Kidney (tissue), 14 donors: ENCODE results near the gene AKAP6. TPM values are rescaled to one million over a fixed set of nuclear protein-coding genes. Genes with fewer than 3 reads are reported as not detected.
A peak's percentile ranks its signal among the peaks of the same experiment; 100 is the strongest.

Experiments
- DNase-seq, 5 donors: peaks; one replicate each; pipeline ENCODE4 v3.0.0-alpha.2; 2013 to 2020
- FAIRE-seq: peaks from 2 replicates; lab custom pipeline; 2012; peaks lifted over from hg19 to GRCh38; lab: Jason Lieb, UNC
- H3K27ac ChIP-seq, 2 donors: one replicate each; pipeline ENCODE4 v1.7.0; 2013; ENCODE audit warnings: low read depth in 2 of 2, low read length in 2 of 2, inconsistent platforms in 1 of 2
- H3K27me3 ChIP-seq: one replicate; pipeline ENCODE4 v1.7.1; 2013; ENCODE audit warnings: low read length, inconsistent platforms; ENCODE audit not compliant: control insufficient read depth, insufficient read depth
- H3K36me3 ChIP-seq, 3 donors: one replicate each; pipeline versions ENCODE4 v1.7.0 to v1.7.1; 2013; ENCODE audit warnings: low read length in 3 of 3, control low read depth in 1 of 3, inconsistent platforms in 1 of 3; ENCODE audit not compliant: insufficient read depth in 3 of 3, control insufficient read depth in 2 of 3
- H3K4me1 ChIP-seq, 3 donors: one replicate each; pipeline versions ENCODE4 v1.7.0 to v1.7.1; 2013; ENCODE audit warnings: low read length in 3 of 3, inconsistent platforms in 1 of 3, low read depth in 1 of 3; ENCODE audit not compliant: control insufficient read depth in 2 of 3, insufficient read depth in 2 of 3
- H3K4me3 ChIP-seq, 3 donors: one replicate each; pipeline versions ENCODE4 v1.7.0 to v1.8.1; 2013; ENCODE audit warnings: low read length in 3 of 3, control low read depth in 1 of 3, inconsistent platforms in 1 of 3
- H3K9ac ChIP-seq, 3 donors: one replicate each; pipeline versions ENCODE4 v1.7.0 to v1.7.1; 2013; ENCODE audit warnings: low read length in 3 of 3, control low read depth in 1 of 3, inconsistent platforms in 1 of 3
- H3K9me3 ChIP-seq, 3 donors: one replicate each; pipeline versions ENCODE4 v1.7.0 to v1.7.1; 2013; ENCODE audit warnings: low read length in 3 of 3, control low read depth in 1 of 3, inconsistent platforms in 1 of 3; ENCODE audit not compliant: control insufficient read depth in 2 of 3, insufficient read depth in 1 of 3
- CTCF ChIP-seq: IDR thresholded peaks from 3 replicates; pipeline ENCODE4 v1.5.1; 2012; ENCODE audit warnings: mild to moderate bottlenecking, moderate library complexity, borderline replicate concordance; ENCODE audit not compliant: insufficient read depth; ENCODE audit errors: extremely low read depth
- intact Hi-C: fragments of 100-400 bp; cut with DNase I; formaldehyde crosslinking; loops from one replicate; pipeline ENCODE4 v1.11.1; 2022
- polyA plus RNA-seq: library from polyadenylated mRNA; stranded (reverse); fragments of 350-450 nt; fragmentation: Illumina TruSeq; extraction: RNeasy Lipid Tissue Mini Kit (QIAGEN cat#74804); gene quantifications from one replicate; pipeline ENCODE4 v1.2.3, GENCODE V29; 2014; ENCODE audit warnings: low read depth, low replicate concordance; ENCODE audit not compliant: insufficient read depth
- total RNA-seq: library from RNA; stranded (reverse); fragmentation: NEBNext Ultra II Directional; extraction: Animal tissue kit (Norgen Biotek cat#: 25700); gene quantifications from one replicate; pipeline ENCODE4 v1.2.1, GENCODE V29; 2021
- donor health status: control.
- donor health status: control.
- donor health status: control.
- donor health status: control.
- donor health status: control.
- donor health status: DM: yes; HTN: yes; CAD: no.
- donor health status: Normal renal cell carcinoma (clear cell type).

The AKAP6 gene
- total and polyA plus RNA-seq, 2 donors from 2014 or later: 0.92 to 10.5 TPM

- no peaks in the 10 kb centered on the region for H3K36me3 ChIP-seq
- no peaks in the 10 kb centered on the region for H3K9me3 ChIP-seq
- FAIRE-seq: no peak
- no peaks in the 10 kb centered on the region for H3K27me3 ChIP-seq
- DNase-seq: peak in 3 of 5 donors; percentile 18 to 71 (median 60)
- H3K4me1 ChIP-seq: peaks cover 0 to 2% (median 0%) of the 10 kb centered on the region in 3 donors
- intact Hi-C loops: no loop called here
- TF ChIP-seq CTCF: no peak
- H3K4me3 ChIP-seq: no peak overlapping the region
- no peak overlapping the region for H3K9ac ChIP-seq
- H3K27ac ChIP-seq: no peak overlapping the region
These were observed 78.9 kb downstream of the AKAP6 start for GRCh38 chr14:32408018-32408417.

GRCh38 chr14:32412103-32412502 lies 83.0 kb downstream of the AKAP6 start:
- FAIRE-seq (no peak), DNase-seq (no peak)
- H3K4me3 ChIP-seq: no peak overlapping the region

GRCh38 chr14:32412532-32412931 lies 83.4 kb downstream of the AKAP6 start:
- no peaks in the 10 kb centered on the region for H3K36me3 ChIP-seq
- peaks cover 0 to 2% (median 0%) of the 10 kb centered on the region in 3 donors for H3K4me1 ChIP-seq
- intact Hi-C loops: no loop called here
- FAIRE-seq (no peak), DNase-seq (no peak)
- H3K9me3 ChIP-seq: no peaks in the 10 kb centered on the region
- H3K27me3 ChIP-seq: no peaks in the 10 kb centered on the region
- no peak for TF ChIP-seq CTCF
- H3K4me3 ChIP-seq: no peak overlapping the region
- no peak overlapping the region for H3K27ac ChIP-seq
- H3K9ac ChIP-seq: no peak overlapping the region

More at GRCh38 chr14:32412103-32412502, 83.0 kb downstream of the AKAP6 start:
- Histone ChIP-seq H3K4me1 (peaks cover 0 to 2% (median 0%) of the 10 kb centered on the region in 3 donors), H3K36me3 (no peaks in the 10 kb centered on the region), H3K9ac (no peak overlapping the region), H3K27ac (no peak overlapping the region), H3K27me3 (no peaks in the 10 kb centered on the region), H3K9me3 (no peaks in the 10 kb centered on the region)
- no peak for TF ChIP-seq CTCF
- intact Hi-C loops: no loop called here
